DMS153 treated with DMSO at 0.1 percent for 48 hours (cell line): ENCODE data around the gene LIAS.
"Not testable (repeated sequence)": the region's sequence is repeated elsewhere in the genome, so short reads cannot be mapped to it uniquely, and the experiment has no call there.

Experiments used
- DNase-seq: peaks from one replicate; lab custom pipeline; 2025; ENCODE audit not compliant: unreplicated experiment; lab: John Stamatoyannopoulos, UW

Gene LIAS

DNA sequence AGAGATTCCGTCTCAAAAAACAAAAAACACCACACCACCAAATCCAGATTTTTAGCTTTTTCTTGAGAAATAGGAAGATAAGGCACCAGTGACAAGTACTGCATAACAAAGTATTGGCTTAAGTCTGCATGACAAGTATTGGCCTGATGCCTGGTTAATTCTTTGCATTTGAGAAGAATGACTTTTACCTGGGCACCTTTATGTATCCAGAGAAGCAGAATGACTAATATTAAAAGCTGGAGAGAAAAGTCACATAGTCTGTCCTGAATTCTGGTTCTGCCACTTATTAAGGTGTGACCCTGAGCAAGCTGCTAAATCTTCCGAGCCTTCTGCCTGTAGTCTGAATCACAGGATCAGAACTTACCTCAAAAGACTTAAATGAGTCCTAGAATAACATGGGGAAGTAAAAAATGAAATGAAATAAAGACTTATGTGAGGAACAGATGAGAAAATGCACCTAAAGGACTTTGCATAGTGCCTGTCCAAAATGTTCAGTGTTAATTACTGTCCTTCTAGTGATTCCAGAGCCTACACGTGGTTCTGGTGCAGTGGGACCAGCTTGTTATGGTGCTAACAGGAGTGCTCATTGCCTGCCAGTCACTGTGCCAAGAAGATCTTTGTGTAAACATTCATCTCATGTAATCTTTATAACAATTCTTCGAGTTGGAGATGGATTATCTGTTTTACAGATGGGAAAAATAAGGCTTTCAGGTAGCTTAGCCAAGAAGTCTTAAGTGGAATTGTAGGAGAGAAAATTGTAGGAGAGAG lies 36.8 kb downstream of the LIAS start:
- no peak for DNase-seq

DNA sequence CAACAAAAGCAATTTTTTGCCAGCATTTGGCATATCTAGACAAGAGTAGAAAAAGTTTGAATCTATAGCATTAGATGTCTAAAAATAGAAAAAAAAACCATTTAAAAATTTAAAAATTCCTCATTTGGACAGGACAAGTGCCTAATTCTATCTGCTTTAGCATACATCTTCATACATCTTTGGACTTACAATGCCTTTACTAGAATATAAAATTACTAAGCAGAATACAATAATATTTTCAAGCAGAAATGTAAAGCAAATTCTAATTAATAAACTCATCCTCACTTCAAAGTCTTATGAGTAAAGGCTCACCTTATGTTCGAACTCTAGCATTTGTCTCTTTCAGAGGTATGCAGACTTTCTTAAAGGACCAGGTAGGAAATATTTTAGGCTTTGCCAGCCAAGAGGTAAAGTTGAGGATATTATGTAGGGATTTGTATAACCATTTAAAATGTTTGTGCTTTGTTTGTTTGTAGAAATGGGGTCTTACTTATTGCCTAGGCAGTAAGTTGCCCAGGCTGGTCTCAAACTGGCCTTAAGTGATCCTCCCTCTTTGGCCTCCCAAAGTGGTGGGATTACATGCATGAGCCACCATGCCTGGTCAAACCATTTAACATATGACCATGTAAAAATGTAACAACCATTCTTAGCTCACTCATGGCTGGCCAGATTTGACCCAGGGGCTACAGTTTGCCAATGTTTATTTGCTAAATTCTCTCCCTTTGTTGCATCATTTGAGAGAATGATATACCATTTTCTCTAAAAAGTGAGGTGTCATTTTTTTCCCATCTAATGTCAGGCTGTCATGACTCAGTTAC lies 39.3 kb downstream of the LIAS start:
- DNase-seq: no peak

DNA sequence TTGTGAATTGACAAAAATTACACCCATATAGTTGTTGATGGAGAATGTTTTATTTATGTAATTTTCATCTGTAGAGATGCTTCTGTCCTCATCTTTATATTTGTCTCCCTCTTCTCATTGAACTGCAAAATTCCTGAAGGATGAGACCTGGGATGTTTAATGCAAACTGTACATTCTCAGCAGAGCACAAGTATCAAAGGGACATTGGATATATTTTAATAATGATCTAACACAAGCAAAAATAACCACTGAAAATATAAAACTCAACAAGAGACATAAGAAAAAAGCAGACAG lies 39.8 kb downstream of the LIAS start:
- DNase-seq: no peak

DNA sequence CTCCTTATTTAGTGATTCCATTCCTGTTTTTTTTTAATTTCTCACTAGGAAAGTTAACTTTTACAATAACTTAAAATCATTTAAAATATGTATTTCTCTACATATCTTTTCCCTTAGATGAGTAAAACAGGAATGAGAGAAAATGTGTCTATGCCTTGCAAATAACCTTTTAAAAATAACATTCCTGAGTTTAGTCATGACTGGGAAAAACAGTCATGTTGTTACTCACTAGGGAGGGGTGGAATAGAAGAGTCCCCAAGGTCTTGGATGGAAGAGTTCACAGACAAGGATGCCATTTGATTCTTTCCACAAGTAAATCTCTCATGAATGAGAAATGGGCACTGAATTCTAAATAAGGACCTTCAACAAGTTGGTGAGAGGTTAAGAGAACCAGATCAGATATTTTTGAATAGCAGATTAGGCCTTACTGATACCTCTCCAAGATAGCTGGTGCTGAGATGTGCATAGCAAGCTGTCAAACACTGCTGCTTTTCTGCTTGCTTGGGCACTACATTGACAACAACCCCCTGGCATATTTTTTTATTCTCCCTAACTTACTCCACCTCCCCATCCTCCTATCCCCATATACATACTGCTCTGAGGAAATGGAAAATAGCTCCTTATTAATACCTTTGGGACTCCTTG lies 43.3 kb downstream of the LIAS start:
- no peak for DNase-seq

DNA sequence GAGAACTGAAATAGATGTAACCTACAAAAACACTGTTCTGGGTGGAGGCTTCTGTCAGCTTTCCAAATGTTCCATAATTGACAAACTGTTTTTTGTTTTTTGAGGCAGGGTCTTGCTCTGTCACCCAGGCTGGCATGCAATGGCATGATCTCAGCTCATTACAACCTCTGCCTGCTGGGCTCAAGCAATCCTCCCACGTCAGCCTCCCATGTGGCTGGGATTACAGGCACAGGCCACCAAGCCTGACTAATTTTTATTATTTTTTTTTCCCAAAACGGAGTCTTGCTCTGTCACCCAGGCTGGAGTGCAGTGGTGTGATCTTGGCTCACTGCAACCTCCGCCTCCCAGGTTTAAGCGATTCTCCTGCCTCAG lies 43.8 kb downstream of the LIAS start:
- not testable (repeated sequence) for DNase-seq

DNA sequence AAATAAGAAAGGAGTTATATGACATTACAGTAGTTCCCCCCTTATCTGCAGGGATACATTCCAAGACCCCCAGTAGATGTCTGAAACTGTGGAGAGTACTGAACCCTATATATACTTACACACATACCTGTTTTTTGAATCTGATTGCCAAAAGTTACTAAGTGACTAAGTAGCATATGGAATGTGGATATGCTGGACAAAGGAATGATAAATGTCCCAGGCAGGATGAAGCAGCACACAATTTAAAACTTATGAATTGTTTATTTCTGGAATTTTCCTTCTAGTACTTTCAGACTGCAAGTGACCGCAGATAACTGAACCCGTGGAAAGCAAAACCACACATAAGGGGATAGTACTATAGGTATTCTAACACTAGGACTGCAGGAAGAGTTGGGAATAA lies 45.7 kb downstream of the LIAS start:
- DNase-seq: no peak

DNA sequence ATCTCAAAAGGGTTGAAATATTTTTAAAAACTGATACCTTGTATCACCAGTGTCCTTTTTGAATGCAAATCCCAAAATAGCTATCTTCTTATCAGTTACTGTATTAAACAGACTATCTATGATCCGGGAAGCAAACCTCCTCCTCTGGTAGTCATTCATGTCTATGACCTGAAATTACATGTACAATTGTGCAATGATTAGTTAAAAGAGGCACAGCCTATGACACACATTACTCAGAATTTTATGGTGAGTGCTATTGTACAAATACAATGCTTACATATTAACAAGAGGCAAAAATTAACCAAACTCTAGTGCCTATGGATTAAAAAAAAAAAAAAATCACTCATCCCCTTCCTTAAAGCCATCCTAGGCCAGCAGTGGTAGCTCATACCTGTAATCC lies 46.7 kb downstream of the LIAS start:
- DNase-seq: no peak

DNA sequence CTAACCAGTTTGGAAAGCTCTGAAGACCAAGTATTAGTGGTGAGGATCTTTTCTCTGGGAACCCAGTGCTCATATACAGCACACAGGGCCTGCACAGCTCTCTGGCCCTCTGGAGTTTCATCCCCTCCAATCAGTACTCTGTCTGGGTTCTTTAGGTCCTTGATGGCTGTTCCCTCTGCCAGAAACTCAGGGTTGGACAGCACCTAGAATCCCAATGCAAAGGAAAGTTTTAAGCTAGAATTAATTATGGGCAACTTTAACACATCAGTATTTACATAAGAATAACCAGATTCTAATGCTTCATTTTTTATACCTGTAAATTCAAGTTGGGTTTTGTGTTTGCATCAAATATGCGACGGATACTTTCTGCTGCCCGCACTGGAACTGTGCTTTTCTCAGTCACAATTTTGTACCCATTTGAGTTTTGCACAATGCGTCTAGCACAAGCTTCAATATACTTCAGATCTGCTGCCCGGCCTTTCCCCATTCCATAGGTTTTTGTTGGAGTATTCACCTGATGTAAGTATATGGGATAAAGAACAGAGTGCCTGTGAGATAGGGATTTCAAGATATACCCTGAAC lies 51.6 kb downstream of the LIAS start:
- DNase-seq: no peak

DNA sequence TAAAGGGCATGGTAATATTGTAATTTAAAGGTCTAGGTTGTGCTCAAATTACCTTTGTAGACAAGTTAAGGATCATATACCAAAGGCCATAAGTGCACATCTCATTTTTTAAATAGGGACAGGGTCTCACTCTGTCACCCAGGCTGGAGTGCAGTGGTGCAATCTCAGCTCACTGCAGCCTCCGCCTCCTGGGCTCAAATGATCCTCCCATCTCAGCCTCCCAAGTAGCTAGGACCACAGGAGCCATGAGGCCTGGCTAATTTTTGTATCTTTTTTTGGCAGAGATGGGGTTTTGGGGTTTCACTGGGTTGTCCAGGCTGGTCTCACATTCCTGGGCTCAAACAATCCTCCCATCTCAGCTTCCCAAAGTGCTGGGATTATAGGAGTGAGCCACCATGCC lies 55.4 kb downstream of the LIAS start:
- DNase-seq: not testable (repeated sequence)

DNA sequence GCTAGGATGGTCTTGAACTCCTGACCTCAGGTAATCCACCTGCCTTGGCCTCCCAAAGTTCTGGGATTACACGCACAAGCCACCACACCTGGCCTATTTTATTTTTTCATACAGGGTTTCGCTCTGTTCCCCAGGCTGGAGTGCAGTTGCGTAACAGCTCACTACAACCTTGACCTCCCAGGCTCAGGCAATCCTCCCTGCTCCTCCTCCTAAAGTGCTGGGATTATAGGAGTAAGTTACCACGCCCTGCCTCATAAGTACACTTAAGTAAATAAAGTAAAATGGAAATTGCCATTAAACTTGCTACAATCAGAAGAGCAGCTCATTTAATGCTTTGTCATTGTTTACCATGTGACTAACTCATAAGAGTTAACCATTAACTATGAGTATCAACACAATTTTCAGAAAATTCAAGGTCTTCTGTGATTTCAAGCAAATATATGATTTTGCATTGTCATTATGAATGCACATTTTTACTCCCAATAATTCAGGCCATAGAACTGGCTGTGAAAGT lies 56.1 kb downstream of the LIAS start:
- no peak for DNase-seq

DNA sequence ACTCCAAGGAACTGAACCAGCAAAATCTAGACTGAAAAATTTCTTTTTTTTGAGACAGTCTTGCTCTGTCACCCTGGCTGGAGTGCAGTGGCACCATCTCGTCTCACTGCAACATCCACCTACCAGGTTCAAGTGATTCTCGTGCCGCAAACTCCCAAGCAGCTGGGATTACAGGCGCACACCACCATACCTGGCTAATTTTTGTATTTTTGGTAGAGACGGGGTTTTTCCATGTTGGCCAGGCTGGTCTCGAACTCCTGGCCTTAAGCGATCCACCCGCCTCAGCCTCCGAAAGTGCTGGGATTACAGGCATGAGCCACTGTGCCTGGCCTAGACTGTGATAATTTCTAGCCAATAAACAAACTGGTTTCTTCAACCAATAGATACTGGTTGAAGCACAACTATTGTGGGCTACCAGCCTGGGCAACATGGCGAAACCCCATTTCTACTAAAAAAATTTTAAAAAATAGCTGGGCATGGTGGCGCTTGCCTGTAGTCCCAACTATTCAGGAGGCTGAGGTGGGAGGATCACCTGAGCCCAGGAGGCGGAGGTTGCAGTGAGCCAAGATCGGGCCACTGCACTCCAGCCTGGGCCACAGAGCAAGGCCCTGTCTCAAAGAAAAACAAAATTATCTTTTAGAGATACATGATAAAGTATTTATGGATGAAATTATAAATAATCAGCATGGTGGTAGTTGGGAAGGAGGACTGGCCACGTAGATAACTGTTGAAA lies 57.0 kb downstream of the LIAS start:
- DNase-seq: not testable (repeated sequence)

DNA sequence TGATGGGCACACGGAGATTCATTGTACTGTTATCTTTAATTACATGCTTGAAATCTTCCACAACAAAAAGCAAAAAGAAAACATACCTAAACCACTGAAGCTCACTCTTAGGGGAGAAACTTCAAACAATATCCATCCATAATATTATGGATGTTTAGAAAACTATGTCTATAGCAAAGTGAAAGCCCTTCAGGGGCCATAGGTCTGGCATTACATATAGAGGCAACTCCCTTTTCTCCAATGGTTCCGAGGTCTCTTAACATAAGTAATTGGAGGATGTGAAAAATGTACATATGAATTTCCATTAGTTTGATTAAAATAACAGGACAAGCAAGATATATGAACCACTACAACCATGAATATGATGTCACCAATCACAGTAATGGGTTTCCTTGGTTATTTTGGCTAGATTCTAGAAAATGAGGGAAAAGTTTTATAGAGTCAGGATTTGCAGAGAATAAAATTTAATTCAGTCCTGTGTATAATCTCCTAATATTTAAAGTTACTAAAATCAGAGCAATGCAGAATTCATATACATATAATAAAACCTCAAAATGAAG lies 57.6 kb downstream of the LIAS start:
- no peak for DNase-seq

DNA sequence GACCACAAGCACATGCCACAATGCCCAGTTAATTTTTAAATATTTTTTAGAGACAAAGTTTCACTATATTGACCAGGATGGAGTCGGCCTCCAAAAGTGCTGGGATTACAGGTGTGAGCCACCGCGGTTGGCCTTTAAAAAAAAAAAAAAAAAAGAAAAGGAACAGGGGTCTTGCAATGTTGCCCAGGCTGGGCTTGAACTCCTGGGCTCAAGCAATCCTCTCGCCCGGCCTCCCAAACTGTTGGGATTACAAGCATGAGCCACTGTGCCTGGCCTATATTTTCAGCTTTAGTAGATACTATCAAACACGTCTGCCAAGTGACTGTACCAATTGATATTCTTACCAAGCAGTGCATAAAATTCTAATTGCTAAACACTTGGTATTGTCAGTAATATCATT lies 59.6 kb downstream of the LIAS start:
- no peak for DNase-seq

DNA sequence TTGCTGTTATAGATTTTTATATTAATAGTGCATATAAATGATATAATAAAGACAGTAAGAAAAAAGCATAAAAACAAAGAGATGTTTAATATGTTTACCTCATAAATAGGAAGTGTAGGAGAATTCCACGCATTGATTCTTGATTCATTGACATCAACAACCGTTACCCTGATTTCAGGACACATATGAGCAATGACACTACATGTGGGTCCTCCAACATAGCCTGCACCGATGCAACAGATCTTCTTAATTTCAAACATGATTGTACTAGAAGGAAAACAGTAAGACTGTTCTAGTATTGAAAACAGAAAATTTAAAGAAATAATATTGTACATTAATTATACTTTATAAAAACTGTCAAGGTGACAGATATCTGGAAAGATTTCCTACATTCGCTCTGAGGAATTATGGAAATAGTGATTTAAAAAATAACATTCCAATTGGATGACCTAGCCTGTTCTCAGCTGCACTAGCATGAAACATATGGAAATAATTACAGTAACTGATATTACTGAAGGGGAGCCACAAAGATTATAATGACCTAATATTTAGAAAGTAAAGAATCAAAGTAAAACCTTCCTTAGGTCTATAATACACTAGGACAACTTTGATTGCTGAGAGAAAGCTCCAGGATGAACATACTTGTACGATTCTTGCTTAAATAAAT lies 62.5 kb downstream of the LIAS start:
- no peak for DNase-seq

DNA sequence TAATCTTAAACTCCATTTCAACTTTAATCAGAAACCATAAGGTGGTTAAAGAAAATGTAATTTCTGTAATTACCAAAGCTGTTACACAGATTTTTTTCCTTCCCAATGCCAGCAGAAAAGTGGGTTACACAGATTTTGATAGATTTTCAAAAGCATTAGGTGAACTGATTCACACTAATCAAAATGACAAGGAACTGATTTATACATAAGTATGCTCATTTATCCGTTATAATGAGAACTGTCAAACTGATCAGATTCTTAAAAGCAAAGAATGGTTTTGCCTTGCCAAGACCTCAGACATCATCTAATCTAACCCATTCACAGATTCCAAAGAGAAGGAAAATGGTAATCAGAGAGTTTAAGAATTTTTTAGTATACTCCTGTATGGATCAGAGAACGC lies 63.2 kb downstream of the LIAS start:
- DNase-seq: no peak

DNA sequence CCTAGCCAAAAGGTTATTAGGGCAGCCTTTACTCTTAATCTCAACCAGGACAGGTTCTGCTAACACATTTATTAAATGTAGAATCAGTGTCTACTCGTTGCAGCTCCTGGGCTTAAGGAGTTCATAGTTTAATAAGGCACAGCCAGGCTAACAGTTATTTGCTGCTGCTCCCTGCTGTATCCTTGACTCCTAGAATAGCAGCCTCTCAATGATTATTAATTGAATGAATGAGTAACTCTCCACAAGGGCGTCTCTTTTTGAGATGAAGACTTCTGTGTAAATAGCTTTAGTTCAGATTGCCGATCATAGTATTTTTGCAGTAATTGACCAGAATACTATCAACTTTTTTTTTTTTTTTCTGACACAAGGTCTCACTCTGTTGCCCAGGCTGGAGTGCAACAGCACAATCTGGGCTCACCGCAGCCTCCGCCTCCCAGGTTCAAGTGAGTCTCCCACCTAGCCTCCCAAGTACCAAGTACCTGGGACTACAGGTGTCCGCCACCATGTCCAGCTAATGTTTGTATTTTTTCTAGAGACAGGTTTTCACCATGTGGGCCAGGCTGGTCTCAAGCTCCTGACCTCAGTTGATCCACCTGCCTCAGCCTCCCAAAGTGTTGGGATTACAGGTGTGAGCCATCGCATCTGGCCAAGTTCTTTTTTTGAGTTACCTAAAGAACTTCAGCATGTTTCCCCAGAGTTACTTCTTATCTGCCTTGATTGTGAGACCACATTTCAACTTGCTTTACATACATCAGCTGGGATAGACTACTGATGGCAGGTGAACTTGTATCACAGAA lies 65.5 kb downstream of the LIAS start:
- DNase-seq: no peak

DNA sequence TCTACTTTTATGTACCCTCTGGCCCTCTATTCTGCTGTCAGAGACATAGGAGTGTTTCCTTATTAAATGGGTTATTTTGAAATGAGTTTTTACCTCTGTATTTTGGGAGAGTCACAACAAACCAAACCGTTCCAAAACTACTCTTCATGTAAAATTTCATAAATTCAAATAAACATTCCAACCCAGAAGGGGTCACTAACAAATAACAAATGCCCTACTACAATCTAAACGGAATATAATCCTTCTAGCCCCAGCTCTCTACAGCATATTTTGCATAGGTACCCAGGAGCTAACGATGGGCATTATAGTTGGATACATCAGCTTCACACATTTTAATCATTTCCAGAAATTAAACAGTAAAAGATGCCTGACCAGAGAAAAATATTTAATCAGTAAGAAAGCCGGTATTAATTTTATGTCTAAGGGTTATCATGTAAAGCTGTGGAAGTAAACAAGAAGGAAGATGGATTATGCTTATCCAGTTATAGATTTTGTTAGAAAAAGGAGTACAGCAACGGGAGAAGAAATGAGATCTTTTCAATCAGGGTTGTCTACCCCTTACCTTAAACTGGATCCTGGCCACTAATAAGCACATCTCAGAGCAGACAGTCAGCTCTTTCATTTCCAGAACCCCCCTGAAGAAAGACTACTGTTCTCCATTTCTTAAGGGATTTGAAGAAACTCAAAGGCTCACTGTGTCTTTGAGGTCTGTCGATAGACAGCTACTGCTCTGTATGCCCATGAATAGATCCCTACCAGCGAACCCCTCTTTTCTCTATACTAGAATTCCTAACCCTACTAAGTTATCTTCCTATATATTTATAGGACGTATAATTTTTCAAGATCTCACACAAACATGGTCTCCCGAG lies 67.2 kb downstream of the LIAS start:
- DNase-seq: no peak

DNA sequence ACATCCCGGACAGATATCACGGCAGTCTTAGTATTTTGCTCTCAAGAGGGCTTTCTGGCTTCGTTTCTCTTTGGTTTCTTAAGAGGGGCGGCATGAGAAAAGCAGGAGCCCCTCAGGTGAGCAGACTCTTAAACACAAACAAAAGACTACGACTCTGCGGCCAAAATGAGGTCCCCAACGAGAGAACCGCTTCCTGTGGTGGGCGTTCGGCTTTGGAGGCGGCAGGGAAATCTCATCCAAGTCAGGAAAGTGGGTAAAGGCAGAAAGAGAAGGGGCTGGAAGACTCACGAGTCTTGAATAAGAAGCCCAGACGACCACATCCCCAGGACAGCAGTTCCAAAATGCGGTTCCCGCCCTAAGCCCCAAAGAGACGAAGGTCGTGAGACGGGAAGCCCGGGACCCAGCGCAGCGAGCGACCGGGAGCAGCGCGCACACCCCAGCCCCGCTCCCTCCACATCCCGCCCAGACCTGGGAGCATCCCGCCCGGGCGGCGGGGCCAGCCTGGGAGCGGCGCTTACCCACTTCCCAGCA lies 68.0 kb downstream of the LIAS start:
- DNase-seq: no peak
